NCI-H128 (cell line): ENCODE measurements around the gene TDRD7.
A peak's percentile ranks its signal among the peaks of the same experiment; 100 is the strongest.
"Not testable (repeated sequence)": the region's sequence is repeated elsewhere in the genome, so short reads cannot be mapped to it uniquely, and the experiment has no call there.

Source experiments
- DNase-seq: peaks from one replicate; lab custom pipeline; 2025; ENCODE audit not compliant: unreplicated experiment; lab: John Stamatoyannopoulos, UW

The TDRD7 gene

GRCh38 chr9:97425973-97426336 lies 14.1 kb downstream of the TDRD7 start:
- no peak for DNase-seq

DNA sequence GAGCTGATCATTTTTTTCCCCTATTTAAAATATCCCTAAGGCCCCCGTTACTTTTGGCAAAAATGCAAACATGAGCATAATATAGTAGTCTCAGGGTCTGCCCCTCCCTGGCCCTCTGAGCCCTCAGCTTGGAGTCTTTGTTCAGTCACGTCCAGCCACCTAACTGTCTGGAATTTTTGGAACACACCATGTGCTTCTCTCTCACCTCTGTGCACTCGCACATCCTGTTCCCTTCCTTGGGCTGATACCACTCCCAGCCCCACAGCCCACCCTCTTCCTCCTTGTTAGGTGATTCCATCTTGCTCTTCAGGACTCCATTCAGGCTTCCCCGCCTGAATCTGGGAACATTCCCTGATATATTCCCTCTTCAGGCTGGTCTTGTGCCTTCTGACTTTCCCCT lies 16.0 kb downstream of the TDRD7 start:
- no peak for DNase-seq

DNA sequence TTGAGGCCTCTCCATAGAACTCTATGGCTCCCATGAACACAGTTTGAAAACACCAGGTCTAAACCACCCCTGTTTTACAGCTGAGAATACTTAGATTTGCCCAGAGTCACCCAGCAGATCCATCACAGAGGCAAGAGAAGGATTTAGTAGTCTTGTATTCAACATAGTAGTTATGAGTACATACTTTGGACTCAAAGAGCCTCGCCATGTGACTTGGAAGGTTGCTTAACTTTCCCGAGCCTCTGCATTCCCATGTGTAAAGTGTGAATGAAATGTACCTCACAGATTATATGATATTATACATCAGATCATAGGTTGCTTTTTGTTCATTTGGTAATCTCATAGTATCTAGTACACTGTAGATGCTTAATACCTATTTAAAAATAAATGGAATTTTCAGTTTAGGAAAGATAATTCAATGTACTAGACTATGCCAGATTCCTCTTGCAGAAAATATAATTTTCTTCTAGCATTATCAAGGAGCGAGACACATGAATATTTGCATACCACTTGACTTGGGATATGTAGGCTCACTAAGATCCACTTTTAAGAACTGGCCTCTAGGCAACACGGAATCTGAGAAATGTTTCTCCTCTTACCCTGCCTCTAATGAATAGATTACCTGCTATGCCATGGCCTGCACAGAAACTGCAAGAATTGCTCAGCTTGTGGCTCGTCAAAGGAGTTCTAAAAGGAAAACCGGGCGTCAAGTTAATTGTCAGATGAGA lies 18.6 kb downstream of the TDRD7 start:
- no peak for DNase-seq

- DNase-seq: no peak
Observed at GRCh38 chr9:97431044-97431441, 19.1 kb downstream of the TDRD7 start.

GRCh38 chr9:97431549-97432143 lies 19.8 kb downstream of the TDRD7 start:
- DNase-seq: no peak

DNA sequence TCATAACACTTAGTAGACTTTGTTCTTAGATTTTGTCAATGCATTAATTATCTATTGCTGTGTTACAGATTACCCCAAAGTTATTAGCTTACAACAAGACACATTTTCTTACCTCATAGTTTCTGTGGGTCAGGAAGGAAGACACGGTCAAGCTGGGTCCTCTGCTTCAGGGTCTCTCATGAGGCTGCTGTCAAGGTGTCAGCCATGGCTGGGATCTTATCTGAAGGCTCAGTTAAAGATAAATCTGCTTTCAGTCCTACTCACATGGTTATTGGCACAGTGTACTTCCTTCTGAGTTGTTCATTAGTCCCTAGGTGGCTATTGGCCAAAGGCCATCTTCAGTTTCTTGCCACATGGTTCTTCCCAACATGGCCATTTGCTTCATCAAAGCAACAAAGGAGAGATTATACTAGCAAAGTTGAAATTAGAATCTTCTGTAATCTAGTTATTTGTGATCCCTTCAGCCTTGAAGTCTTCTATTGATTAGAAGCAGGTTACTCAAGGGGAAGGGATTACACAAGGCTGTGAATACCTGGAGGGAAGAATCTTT lies 25.2 kb downstream of the TDRD7 start:
- no peak for DNase-seq

- DNase-seq: no peak
Observed at GRCh38 chr9:97438257-97438656, 26.4 kb downstream of the TDRD7 start.

DNA sequence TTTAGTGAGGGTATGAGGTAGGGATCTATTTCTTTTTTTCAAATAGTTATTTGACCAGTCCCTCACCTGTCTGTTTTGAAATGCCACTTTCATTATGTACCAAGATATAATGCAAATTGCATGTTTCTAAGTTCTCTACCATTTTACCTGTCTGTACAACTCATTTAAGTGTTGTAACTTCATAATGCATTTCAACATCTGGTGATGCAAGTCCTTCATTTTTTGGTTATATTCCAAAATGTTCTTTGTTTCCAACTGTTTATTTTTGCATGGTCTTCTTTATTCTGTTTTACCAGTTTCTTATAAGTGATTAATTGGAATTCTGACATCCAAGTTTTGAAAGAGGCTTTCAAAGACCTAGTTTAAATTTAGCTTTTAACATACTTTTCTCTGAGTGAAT lies 26.8 kb downstream of the TDRD7 start:
- no peak for DNase-seq

GRCh38 chr9:97440160-97440559 lies 28.3 kb downstream of the TDRD7 start:
- no peak for DNase-seq

DNA sequence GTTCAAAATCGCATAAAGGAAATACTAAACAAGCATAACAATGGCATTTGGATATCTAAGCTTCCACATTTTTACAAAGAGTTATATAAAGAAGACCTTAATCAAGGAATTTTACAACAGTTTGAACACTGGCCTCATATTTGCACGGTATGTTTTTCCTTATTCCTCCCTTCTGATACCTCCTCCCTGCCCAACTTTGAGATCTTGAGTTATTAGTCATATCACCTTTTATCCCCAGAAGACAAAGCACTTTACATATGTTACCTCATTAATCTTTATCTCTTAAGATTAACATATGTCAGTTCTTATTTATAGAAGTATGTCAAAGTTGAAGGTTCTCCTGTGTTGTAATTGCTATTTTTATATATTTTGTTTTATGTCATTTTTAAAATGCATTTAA lies 29.8 kb downstream of the TDRD7 start:
- DNase-seq: no peak

GRCh38 chr9:97445119-97445701 lies 33.3 kb downstream of the TDRD7 start:
- DNase-seq: no peak

DNA sequence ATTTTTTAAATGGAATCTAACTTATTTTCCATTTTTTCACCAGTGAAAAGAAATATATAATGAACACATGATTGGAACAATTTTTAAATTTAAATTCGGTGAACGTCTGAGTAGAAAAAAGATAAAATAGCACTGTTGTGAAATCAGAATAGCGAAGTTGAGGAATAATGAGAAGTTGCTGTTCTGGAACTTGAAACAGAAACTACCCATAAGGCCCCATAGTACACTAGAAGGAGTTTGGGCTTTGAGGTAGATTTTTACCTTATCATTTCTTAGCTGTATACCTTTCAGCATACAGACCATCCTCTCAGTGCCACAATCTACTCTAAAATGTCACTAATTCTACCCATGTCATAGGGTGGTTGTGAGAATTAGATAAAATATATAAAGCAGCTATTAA lies 35.1 kb downstream of the TDRD7 start:
- DNase-seq: no peak

- DNase-seq: not testable (repeated sequence)
Observed at GRCh38 chr9:97453573-97453972, 41.7 kb downstream of the TDRD7 start.

DNA sequence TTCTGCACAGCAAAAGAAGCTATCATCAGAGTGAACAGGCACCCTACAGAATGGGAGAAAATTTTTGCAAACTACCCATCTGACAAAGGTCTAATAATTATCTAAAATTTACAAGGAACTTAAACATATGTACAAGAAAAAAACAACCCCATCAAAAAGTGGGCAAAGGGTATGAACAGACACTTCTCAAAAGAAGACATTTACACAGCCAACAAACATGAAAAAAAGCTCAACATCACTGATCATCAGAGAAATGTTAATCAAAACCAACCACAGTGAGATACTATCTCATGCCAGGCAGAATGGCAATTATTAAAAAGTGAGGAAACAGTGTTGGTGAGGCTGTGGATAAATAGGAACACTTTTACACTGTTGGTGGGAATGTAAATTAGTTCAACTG lies 44.9 kb downstream of the TDRD7 start:
- DNase-seq: not testable (repeated sequence)

- no peak for DNase-seq
Observed at GRCh38 chr9:97459326-97459725, 47.4 kb downstream of the TDRD7 start.

GRCh38 chr9:97462159-97462558 lies 50.3 kb downstream of the TDRD7 start:
- no peak for DNase-seq

GRCh38 chr9:97462914-97463313 lies 51.0 kb downstream of the TDRD7 start:
- DNase-seq: no peak

DNA sequence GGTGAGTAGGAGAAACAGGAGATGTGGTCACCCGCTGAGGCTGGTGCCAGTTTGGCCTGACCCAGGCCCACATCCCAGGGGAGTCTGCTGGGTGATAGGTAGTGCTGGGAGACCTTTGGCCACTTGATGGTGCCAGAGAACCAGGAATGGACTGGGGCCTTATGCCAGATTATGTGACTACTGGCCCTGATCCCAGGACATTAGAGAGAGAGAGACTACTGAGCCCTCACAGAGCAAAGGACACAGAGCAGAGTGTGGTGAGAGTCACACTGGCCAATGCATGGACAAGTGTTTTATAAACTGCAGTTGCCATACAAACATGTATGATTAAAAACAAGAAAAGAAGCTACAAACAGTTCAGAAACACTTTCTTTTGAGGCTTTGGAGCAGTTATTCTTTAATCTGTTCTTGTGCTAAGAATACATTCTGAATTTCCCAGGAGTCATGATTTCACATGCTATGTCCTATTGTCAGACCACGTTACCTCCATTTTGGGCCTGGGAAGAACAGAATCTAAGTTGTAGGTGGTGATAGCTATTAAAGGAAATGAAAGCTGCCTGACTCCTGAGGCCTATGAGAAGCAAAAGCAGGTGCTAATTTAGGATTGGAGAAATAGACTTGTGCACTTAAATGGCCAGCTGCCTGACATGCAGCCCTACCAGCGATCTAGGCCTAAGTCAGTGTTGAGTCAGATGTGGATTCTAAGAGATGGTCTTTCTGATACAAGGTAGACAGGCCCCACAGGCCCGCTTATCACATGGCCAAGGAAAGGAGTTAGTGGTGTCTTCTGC lies 57.0 kb downstream of the TDRD7 start:
- DNase-seq: peak; percentile 47

DNA sequence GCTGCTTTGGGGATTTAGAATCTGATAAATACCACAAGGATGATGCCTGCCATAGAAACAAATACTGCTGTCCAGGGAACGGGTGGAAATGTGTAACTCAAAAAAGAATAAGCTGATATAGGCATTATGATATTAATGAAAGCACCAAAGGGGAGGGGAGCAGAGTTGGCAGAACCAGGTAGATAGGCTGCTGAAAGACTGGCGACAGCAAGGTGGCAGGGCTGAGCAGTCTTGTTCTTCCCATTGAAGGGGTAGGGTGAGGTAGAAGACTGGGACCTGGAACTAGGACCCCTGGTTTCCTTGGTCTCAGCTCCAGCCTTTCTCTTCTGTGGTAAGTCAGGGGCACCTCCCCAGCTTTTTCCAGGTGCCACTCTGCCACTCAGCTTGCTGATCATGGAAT lies 58.2 kb downstream of the TDRD7 start:
- DNase-seq: no peak

DNA sequence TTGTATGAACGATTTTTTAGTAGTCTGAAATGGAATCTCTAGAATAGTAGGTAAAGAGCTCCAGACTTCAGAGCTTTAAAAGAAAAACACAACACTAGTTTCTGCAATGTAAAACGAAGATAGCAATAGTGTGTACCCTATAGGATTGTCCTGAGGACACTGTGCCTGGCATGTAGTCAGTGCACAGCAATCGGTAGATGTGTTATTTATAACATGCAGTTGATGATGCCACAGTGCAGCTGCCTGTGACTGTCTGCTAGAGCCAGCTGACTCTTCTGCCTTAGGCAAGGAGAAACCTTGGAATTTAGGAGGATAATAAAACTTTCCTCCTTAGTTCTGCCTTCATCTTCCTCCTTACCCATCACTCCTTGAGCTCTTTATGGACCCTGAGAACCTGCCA lies 61.8 kb downstream of the TDRD7 start:
- DNase-seq: no peak

GRCh38 chr9:97474372-97474925 lies 62.6 kb downstream of the TDRD7 start:
- DNase-seq: no peak
